RWPE2 (cell line): Measurements from ENCODE around the gene KCNH5.
A peak's percentile ranks its signal among the peaks of the same experiment; 100 is the strongest.

Experiments used
- ATAC-seq: fragments of 200-7000 bp; cut with Tn5 transposase; 3 replicates; pipeline ENCODE4 v1.9.1; 2021; ENCODE audit warnings: low read depth
- DNase-seq: peaks from one replicate; pipeline ENCODE4 v3.0.0-alpha.2; 2020; ENCODE audit warnings: low spot score
- H3K27ac ChIP-seq: fragments of 450-650 bp; 2 replicates; pipeline ENCODE4 v1.5.1; 2017; ENCODE audit warnings: mild to moderate bottlenecking; ENCODE audit not compliant: poor library complexity, severe bottlenecking
- H3K27me3 ChIP-seq: fragments of 250-450 bp; sonication (Bioruptor Pico); 2 replicates; pipeline ENCODE4 v1.5.1; 2021; ENCODE audit warnings: mild to moderate bottlenecking, moderate library complexity; ENCODE audit not compliant: insufficient read depth, poor library complexity, severe bottlenecking
- H3K36me3 ChIP-seq: fragments of 250-450 bp; sonication (Bioruptor Pico); 2 replicates; pipeline ENCODE4 v1.5.1; 2020; ENCODE audit warnings: low read depth, mild to moderate bottlenecking, moderate library complexity
- H3K4me1 ChIP-seq: fragments of 250-450 bp; sonication (Bioruptor Pico); 2 replicates; pipeline ENCODE4 v1.5.1; 2021; ENCODE audit warnings: mild to moderate bottlenecking, moderate library complexity; ENCODE audit not compliant: insufficient read depth, poor library complexity, severe bottlenecking
- H3K4me3 ChIP-seq: fragments of 250-450 bp; sonication (Bioruptor Pico); 2 replicates; pipeline ENCODE4 v1.5.1; 2021; ENCODE audit warnings: mild to moderate bottlenecking, moderate library complexity; ENCODE audit not compliant: severe bottlenecking
- H3K9me3 ChIP-seq: fragments of 250-450 bp; sonication (Bioruptor Pico); 2 replicates; pipeline ENCODE4 v1.5.1; 2021; ENCODE audit warnings: mild to moderate bottlenecking, moderate library complexity; ENCODE audit not compliant: severe bottlenecking
- TF ChIP-seq, protein P1 (sequence below): fragments of 450-650 bp; IDR thresholded peaks from one replicate; pipeline ENCODE4 v1.5.1; 2017; ENCODE audit warnings: mild to moderate bottlenecking, moderate library complexity; ENCODE audit not compliant: poor library complexity, severe bottlenecking

Gene KCNH5

DNA sequence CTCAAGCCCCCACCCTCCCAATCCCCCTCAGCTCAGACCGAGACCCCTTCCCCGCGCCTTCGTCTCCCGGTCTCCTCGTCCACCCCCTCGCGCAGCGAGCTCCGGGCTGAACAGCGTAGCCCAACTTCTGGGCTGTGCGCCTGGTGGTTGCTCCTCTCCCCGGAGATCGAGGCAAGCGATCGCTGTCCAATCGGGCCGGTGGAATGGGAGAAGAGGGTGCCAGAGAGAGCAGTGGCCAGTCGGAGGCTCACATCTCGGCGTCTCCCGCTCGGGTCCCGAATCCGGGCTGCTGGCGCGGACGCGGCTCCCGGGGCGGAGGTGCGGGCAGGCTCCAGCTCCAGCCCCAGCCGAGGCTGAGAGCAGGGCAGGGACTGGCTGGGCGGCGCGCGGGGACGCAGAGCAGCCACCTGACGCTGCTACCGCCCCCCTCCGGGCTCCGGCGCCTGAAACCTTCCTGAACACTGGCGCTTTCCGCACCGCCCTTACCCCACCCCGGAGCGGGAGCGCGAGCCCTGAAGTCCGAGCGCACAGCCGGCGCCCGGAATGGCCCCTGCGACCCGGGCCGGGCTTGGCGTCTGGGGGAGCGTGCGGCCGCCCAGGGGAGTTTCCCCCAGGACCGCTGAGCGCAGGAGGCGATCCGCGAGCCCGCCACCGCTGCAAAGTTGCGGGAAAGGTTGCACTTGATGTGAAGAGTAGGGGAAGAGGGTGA, 508 bp upstream of the KCNH5 start:
- H3K36me3 ChIP-seq = no peaks in the 10 kb centered on the region
- no peaks in the 10 kb centered on the region for H3K4me1 ChIP-seq
- peak overlapping the region; percentile 27 for H3K4me3 ChIP-seq
- TF ChIP-seq, protein P1, sequence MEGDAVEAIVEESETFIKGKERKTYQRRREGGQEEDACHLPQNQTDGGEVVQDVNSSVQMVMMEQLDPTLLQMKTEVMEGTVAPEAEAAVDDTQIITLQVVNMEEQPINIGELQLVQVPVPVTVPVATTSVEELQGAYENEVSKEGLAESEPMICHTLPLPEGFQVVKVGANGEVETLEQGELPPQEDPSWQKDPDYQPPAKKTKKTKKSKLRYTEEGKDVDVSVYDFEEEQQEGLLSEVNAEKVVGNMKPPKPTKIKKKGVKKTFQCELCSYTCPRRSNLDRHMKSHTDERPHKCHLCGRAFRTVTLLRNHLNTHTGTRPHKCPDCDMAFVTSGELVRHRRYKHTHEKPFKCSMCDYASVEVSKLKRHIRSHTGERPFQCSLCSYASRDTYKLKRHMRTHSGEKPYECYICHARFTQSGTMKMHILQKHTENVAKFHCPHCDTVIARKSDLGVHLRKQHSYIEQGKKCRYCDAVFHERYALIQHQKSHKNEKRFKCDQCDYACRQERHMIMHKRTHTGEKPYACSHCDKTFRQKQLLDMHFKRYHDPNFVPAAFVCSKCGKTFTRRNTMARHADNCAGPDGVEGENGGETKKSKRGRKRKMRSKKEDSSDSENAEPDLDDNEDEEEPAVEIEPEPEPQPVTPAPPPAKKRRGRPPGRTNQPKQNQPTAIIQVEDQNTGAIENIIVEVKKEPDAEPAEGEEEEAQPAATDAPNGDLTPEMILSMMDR = peak; percentile 25
- peaks cover 58% of the 10 kb centered on the region for H3K27me3 ChIP-seq
- peak; percentile 57 for DNase-seq
- no peaks in the 10 kb centered on the region for H3K9me3 ChIP-seq
- H3K27ac ChIP-seq = no peak overlapping the region
- peak; percentile 78 for ATAC-seq

DNA sequence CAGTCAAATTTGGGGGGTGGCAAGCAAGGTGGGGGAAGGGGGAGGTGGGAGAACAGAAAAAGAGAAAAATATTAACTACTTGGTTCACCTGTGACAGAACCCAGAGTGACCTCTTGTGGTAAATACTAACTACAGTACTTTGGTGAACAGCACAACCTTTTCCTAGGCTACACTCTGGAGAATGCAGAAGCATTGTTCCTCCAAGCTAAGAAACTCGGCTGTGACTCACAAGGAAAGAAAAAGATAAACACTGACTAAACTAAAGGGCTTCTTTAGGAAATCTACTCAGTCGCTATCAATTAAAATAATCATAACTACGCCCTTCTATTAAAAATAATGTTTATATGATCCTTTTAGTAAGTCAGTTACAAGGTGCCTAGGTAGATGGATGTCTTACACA, 5.4 kb downstream of the KCNH5 start:
- Histone ChIP-seq H3K4me3 (no peak overlapping the region), H3K4me1 (no peaks in the 10 kb centered on the region), H3K9me3 (no peaks in the 10 kb centered on the region), H3K27me3 (peaks cover 22% of the 10 kb centered on the region), H3K36me3 (no peaks in the 10 kb centered on the region), H3K27ac (no peak overlapping the region)
- peak; percentile 98 for ATAC-seq
- TF ChIP-seq, protein P1 = peak; percentile 96
- no peak for DNase-seq

DNA sequence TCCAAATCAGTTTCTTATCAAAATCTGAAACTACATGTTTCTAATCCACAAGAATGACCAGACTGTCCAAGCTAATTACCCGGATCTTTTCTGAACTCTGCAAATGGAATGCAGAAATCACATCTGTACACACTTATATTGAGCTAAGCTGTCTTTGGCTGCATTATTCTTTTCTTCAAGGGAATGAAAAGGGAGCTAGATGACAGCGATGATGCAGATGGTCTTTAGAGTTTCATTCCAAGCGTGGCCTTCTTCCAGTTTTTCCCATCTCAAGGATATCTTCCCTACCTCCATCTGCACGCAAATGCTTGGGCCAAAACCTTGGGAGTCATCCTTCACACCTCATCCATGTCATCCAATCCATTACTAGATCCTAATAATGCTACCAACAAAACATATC, 12.6 kb downstream of the KCNH5 start:
- Histone ChIP-seq H3K4me3 (no peak overlapping the region), H3K36me3 (no peaks in the 10 kb centered on the region), H3K27me3 (no peaks in the 10 kb centered on the region), H3K9me3 (no peaks in the 10 kb centered on the region), H3K27ac (no peak overlapping the region), H3K4me1 (no peaks in the 10 kb centered on the region)
- TF ChIP-seq, protein P1 = no peak
- no peak for DNase-seq
- ATAC-seq = no peak

DNA sequence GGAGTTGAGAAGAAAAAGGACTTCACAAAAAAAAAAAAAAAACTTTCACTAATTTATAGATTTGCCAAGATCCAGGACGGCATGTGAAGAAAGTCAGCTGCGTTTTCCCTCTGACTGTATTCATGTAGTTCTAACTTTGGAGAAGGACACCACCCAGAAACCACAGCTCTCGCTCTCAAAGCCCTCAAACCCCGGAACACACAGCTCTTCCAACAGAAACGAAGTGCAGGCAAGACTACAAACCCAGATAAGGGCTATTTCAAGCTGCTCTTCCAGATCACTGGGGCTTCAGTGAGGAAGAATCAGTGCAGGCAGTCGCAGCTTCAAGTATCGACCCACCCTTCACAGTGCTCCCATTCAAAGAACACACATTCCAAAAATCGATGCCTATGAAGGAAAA, 13.2 kb downstream of the KCNH5 start:
- DNase-seq (no peak), ATAC-seq (no peak)
- Histone ChIP-seq H3K27me3 (no peaks in the 10 kb centered on the region), H3K4me3 (no peak overlapping the region), H3K36me3 (no peaks in the 10 kb centered on the region), H3K9me3 (no peaks in the 10 kb centered on the region), H3K4me1 (no peaks in the 10 kb centered on the region), H3K27ac (no peak overlapping the region)
- TF ChIP-seq, protein P1 = no peak

DNA sequence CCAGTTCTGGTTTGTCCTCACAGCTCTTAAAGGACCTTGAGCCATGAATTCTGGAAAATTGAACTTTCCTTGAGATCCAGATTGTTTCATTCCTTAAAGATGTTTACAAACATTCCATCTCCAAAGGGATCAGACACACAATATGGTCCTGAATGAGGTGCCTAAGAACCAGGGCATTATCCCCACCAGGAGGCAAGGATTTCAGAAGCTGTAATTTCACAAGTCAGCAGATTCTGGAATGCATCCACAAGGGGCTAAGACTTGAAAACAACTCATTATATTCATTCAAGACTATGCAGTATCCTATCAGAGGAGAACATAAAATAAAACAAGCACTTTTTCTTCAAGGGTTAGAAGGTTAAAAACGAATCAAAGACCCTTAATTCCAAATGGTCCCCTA, 15.1 kb downstream of the KCNH5 start:
- H3K4me3 ChIP-seq = no peak overlapping the region
- ATAC-seq (no peak), DNase-seq (no peak)
- no peaks in the 10 kb centered on the region for H3K27me3 ChIP-seq
- H3K27ac ChIP-seq = no peak overlapping the region
- TF ChIP-seq, protein P1 = no peak
- H3K4me1 ChIP-seq = no peaks in the 10 kb centered on the region
- H3K9me3 ChIP-seq = no peaks in the 10 kb centered on the region
- H3K36me3 ChIP-seq = no peaks in the 10 kb centered on the region
